Kidney (tissue), 14 donors: ENCODE data around the gene CAMTA1. TPM values are rescaled to one million over a fixed set of nuclear protein-coding genes. Genes with fewer than 3 reads are reported as not detected.

Experiments
- DNase-seq, 5 donors: peaks; one replicate each; pipeline ENCODE4 v3.0.0-alpha.2; 2013 to 2020
- FAIRE-seq: peaks from 2 replicates; lab custom pipeline; 2012; peaks lifted over from hg19 to GRCh38; lab: Jason Lieb, UNC
- H3K27ac ChIP-seq, 2 donors: one replicate each; pipeline ENCODE4 v1.7.0; 2013; ENCODE audit warnings: low read depth in 2 of 2, low read length in 2 of 2, inconsistent platforms in 1 of 2
- H3K27me3 ChIP-seq: one replicate; pipeline ENCODE4 v1.7.1; 2013; ENCODE audit warnings: low read length, inconsistent platforms; ENCODE audit not compliant: control insufficient read depth, insufficient read depth
- H3K36me3 ChIP-seq, 3 donors: one replicate each; pipeline versions ENCODE4 v1.7.0 to v1.7.1; 2013; ENCODE audit warnings: low read length in 3 of 3, control low read depth in 1 of 3, inconsistent platforms in 1 of 3; ENCODE audit not compliant: insufficient read depth in 3 of 3, control insufficient read depth in 2 of 3
- H3K4me1 ChIP-seq, 3 donors: one replicate each; pipeline versions ENCODE4 v1.7.0 to v1.7.1; 2013; ENCODE audit warnings: low read length in 3 of 3, inconsistent platforms in 1 of 3, low read depth in 1 of 3; ENCODE audit not compliant: control insufficient read depth in 2 of 3, insufficient read depth in 2 of 3
- H3K4me3 ChIP-seq, 3 donors: one replicate each; pipeline versions ENCODE4 v1.7.0 to v1.8.1; 2013; ENCODE audit warnings: low read length in 3 of 3, control low read depth in 1 of 3, inconsistent platforms in 1 of 3
- H3K9ac ChIP-seq, 3 donors: one replicate each; pipeline versions ENCODE4 v1.7.0 to v1.7.1; 2013; ENCODE audit warnings: low read length in 3 of 3, control low read depth in 1 of 3, inconsistent platforms in 1 of 3
- H3K9me3 ChIP-seq, 3 donors: one replicate each; pipeline versions ENCODE4 v1.7.0 to v1.7.1; 2013; ENCODE audit warnings: low read length in 3 of 3, control low read depth in 1 of 3, inconsistent platforms in 1 of 3; ENCODE audit not compliant: control insufficient read depth in 2 of 3, insufficient read depth in 1 of 3
- intact Hi-C: fragments of 100-400 bp; cut with DNase I; formaldehyde crosslinking; loops from one replicate; pipeline ENCODE4 v1.11.1; 2022
- polyA plus RNA-seq: library from polyadenylated mRNA; stranded (reverse); fragments of 350-450 nt; fragmentation: Illumina TruSeq; extraction: RNeasy Lipid Tissue Mini Kit (QIAGEN cat#74804); gene quantifications from one replicate; pipeline ENCODE4 v1.2.3, GENCODE V29; 2014; ENCODE audit warnings: low read depth, low replicate concordance; ENCODE audit not compliant: insufficient read depth
- total RNA-seq: library from RNA; stranded (reverse); fragmentation: NEBNext Ultra II Directional; extraction: Animal tissue kit (Norgen Biotek cat#: 25700); gene quantifications from one replicate; pipeline ENCODE4 v1.2.1, GENCODE V29; 2021
- TF ChIP-seq, protein P1 (sequence below): IDR thresholded peaks from 3 replicates; pipeline ENCODE4 v1.5.1; 2012; ENCODE audit warnings: mild to moderate bottlenecking, moderate library complexity, borderline replicate concordance; ENCODE audit not compliant: insufficient read depth; ENCODE audit errors: extremely low read depth
- donor health status: control.
- donor health status: control.
- donor health status: control.
- donor health status: control.
- donor health status: control.
- donor health status: DM: yes; HTN: yes; CAD: no.
- donor health status: Normal renal cell carcinoma (clear cell type).

Gene CAMTA1
- total and polyA plus RNA-seq, 2 donors from 2014 or later, result 79.0 to 170 TPM

GRCh38 chr1:7508934-7509519 lies 723.8 kb downstream of the CAMTA1 start:
- no peak overlapping the region for H3K4me3 ChIP-seq
- FAIRE-seq (no peak), DNase-seq (peak in 1 of 5 donors; percentile 54)
- no peaks in the 10 kb centered on the region for H3K9me3 ChIP-seq
- intact Hi-C loops, result no loop called here
- no peak overlapping the region for H3K27ac ChIP-seq
- no peak overlapping the region for H3K9ac ChIP-seq
- H3K27me3 ChIP-seq, result no peaks in the 10 kb centered on the region
- H3K36me3 ChIP-seq, result no peaks in the 10 kb centered on the region
- H3K4me1 ChIP-seq, result no peaks in the 10 kb centered on the region
- TF ChIP-seq, protein P1, sequence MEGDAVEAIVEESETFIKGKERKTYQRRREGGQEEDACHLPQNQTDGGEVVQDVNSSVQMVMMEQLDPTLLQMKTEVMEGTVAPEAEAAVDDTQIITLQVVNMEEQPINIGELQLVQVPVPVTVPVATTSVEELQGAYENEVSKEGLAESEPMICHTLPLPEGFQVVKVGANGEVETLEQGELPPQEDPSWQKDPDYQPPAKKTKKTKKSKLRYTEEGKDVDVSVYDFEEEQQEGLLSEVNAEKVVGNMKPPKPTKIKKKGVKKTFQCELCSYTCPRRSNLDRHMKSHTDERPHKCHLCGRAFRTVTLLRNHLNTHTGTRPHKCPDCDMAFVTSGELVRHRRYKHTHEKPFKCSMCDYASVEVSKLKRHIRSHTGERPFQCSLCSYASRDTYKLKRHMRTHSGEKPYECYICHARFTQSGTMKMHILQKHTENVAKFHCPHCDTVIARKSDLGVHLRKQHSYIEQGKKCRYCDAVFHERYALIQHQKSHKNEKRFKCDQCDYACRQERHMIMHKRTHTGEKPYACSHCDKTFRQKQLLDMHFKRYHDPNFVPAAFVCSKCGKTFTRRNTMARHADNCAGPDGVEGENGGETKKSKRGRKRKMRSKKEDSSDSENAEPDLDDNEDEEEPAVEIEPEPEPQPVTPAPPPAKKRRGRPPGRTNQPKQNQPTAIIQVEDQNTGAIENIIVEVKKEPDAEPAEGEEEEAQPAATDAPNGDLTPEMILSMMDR, result no peak

DNA sequence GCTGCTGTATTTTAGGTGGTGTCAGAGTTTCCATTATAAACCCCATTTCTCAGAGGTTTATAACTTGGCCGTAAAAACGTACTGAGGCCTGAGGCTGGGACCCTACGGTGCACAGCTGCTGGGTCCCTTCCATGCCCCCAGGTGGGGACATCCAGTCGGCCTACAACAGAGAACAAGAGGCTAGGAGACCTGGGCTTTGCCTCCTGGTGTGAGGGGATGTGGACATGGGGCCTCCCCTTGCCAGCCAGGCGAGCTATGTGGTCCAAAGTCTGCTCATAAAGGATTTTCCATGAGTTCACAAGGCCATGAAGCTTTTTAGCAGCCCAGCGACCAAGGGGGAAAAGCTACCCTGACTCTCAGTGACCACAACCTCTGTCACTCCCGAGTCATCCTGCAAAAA lies 724.3 kb downstream of the CAMTA1 start:
- DNase-seq (no peak), FAIRE-seq (no peak)
- TF ChIP-seq, protein P1, result no peak

GRCh38 chr1:7510389-7510931 lies 725.2 kb downstream of the CAMTA1 start:
- Histone ChIP-seq H3K27ac (no peak overlapping the region), H3K4me1 (no peaks in the 10 kb centered on the region), H3K27me3 (no peaks in the 10 kb centered on the region), H3K36me3 (no peaks in the 10 kb centered on the region), H3K4me3 (no peak overlapping the region), H3K9ac (no peak overlapping the region), H3K9me3 (no peaks in the 10 kb centered on the region)
- intact Hi-C loops, result no loop called here
- TF ChIP-seq, protein P1, result no peak
- FAIRE-seq, result no peak
- DNase-seq, result no peak

More for the DNA sequence above, 724.3 kb downstream of the CAMTA1 start:
- Histone ChIP-seq H3K4me3 (no peak overlapping the region), H3K27me3 (no peaks in the 10 kb centered on the region), H3K9me3 (no peaks in the 10 kb centered on the region), H3K9ac (no peak overlapping the region), H3K4me1 (no peaks in the 10 kb centered on the region), H3K27ac (no peak overlapping the region), H3K36me3 (no peaks in the 10 kb centered on the region)
- intact Hi-C loops, result no loop called here
